ENCODE data around the gene MRPS5. TPM values are rescaled to one million over a fixed set of nuclear protein-coding genes. Genes with fewer than 3 reads are reported as not detected.
A peak's percentile ranks its signal among the peaks of the same experiment; 100 is the strongest.

The MRPS5 gene
- total RNA-seq, 1 donor from 2014 or later = 54.0 TPM

DNA sequence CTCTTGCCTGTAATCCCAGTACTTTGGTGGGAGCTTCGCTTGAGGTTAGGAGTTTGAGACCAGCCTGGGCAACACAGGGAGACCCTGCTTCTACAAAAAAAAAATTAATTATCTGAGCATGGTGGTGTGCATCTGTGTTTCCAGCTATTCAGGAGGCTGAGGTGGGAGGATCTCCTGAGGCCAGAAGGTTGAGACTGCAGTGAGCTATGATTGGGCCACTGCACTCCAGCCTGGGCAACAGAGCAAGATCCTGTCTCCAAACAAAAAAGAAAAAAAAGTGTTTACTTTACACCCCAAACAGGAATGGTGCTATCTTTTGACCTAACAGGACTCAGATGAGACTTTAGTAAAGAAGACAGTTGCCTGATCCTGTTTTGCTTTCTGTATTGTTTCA is 60.5 kb downstream of the MRPS5 start:
- no peak for DNase-seq (ENCODE audit: low spot score)

- DNase-seq (ENCODE audit: low spot score) = no peak
Measured at GRCh38 chr2:95060446-95061118, 61.0 kb downstream of the MRPS5 start.

DNA sequence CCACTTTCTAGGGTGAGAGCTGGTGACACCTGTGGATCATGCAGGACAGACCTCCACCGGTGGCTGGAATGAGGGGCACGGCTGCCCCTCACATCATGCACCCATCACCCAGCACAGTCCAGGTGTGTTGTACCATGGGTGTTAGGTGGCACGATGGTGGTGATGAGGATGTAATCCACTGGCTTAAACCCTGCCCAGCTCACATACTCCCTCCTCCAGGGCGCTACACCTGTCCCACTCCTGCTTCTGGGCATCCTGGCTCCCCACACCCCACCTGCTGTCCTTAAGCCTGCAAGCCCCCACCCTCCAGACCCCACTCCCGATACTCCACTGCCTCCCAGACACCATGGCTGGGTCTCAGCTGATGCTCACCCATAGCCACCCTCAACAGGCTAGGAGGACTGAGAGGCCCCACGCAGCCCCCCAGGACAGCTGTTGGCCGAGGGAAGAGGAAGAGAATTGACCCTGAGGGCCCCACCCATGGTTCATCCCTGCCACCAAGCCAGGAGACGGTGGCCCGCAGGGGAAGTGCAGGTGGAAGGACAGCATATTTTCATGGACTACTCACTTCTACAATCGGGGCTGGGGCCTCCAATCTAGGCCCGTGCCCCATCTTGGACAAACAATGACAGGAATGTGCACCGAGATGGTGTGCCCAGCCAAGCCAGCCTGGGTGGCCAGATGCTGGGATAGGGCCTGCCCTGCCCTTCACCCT is 61.8 kb downstream of the MRPS5 start:
- DNase-seq (ENCODE audit: low spot score) = no peak

DNA sequence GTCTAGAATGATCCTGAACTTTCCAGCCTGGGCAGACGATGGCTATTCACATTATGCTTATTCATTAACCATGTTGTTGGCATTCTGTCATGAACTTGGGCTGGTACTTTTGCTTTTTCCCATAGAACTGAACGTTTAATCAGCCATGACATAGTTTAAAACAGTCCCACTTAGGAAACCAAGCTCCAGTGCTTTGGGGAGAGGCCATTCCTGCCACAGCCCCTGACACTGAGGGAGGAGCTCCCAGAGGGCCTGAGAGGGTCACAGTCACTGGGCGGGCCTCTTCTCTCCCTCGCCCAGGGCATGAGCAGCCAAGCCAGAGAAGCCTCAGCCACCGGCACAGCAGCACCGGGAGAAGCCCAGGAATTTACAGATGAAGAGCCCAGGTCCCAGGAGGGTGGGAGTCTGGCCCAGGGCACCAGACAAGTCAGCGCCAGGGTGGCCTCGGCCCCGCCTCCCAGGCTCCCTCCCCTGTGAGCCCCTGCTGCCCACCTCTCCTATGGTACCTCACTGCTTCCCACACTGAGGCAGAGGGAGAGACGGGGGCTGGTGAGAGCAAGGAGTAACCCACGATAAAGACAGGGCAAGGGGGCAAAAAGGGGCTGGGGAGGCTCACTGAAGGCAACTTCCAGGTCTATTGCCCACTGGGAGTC is 62.5 kb downstream of the MRPS5 start:
- no peak for DNase-seq (ENCODE audit: low spot score)

DNA sequence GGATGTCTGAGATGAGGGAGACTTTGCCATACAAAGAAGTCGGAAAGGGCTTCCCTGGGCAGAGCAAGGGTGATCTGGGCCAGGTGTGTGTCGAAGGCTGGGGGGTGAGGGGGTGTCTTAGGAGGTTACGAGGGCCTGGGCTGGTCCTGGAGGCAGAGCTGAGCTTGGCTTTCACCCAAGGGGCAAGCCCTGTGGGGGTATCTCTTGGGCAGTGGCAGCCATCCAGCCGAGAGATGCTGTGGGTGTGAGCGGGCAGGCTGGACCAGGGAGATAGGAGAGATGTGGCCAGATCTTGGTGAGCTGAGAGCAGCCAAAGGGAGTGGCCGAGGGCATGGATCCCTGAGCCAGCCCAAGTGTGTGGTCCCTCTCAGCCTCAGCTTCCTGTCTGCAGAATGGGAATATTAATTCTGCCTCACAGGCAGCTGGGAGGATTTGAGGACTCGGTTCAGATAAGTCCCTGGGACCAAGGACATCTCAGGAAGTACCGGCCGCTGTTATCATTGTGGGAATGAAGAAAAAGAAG is 63.1 kb downstream of the MRPS5 start:
- peak; percentile 24 for DNase-seq (ENCODE audit: low spot score)

DNA sequence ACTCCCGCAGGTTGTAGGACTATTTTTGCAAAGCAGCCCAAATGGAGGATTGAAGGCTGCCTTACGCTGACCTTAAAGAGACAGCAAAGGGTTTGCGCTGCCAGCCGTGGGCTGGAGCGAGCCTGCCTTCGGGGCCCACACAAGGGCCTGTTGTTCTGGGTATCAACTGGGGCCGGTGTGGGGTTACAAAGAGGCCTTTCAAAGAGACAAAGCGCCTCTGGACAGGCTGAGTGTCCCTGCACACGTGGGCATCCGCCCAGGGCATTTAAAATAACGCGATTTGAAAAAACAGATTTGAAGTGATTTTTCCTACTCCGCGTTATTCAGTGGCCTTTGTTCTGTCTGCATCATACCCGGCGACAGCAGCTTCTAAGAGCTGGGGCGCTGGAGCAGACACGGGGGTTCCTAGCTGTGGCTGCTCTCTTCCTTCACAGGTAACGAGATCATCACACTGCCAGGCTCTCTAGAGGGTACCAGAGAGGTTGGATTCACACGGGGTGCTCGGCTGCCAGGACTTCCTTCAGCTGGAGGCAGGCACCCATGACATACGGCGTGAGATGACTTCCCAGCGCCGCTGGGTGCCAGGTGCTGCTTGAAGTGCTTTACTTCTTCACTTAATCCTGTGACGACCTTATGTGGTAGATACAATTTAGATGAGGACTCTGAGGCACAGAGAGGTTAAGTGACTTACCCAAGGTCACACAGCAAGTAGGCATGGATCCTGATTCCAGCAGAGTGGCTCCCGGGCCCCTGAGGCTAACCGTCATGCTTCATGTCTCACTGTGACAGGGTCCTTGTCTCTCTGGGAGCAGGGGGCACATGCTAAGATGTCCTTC is 63.9 kb downstream of the MRPS5 start:
- no peak for DNase-seq (ENCODE audit: low spot score)

- DNase-seq (ENCODE audit: low spot score) = no peak
Measured at GRCh38 chr2:95056461-95057459, 64.8 kb downstream of the MRPS5 start.

GRCh38 chr2:95056044-95056443 is 65.6 kb downstream of the MRPS5 start:
- DNase-seq (ENCODE audit: low spot score) = no peak

- no peak for DNase-seq (ENCODE audit: low spot score)
Measured at GRCh38 chr2:95055262-95055661, 66.3 kb downstream of the MRPS5 start.

DNA sequence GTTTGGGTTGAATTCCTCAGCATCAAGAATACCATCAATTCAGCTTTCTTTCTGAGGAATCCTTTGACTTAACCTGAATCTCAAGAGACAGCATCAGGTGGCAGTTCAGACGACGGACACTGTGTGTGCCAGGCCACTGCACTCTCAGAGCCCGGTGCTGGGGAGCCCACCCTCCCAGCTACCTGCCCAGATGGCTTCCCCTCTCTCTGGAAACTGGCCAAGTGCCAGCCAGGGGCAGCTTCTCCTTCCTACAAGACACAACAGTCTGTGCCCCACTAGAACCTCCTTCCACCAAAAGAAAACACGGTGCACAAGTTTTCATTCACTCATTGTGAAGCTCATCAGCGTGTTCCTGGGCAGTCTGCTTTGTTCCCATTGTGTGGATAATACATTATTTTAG is 67.6 kb downstream of the MRPS5 start:
- no peak for DNase-seq (ENCODE audit: low spot score)

GRCh38 chr2:95053543-95053942 is 68.1 kb downstream of the MRPS5 start:
- no peak for DNase-seq (ENCODE audit: low spot score)

GRCh38 chr2:95052804-95053479 is 68.7 kb downstream of the MRPS5 start:
- DNase-seq (ENCODE audit: low spot score) = no peak

GRCh38 chr2:95052307-95052706 is 69.3 kb downstream of the MRPS5 start:
- no peak for DNase-seq (ENCODE audit: low spot score)

DNA sequence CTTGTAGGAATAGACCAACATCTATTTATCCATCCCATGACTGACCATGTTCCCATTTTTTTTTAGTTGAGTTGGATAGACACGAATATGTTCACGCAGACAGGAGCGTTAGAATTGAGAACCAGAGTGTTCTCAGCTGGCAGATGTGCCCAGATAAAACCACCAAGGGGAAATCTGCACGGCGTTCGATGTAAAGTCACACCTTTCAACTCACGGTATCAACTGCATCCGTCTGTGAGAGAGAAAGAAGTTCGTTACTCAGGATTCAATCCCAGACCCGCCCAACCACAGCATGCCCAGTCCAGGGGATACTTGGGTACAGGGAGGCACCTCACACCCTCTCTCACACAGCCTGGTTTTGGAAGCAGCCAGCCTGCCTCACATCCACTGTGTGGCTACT is 70.0 kb downstream of the MRPS5 start:
- DNase-seq (ENCODE audit: low spot score) = no peak

- DNase-seq (ENCODE audit: low spot score) = no peak
Measured at GRCh38 chr2:95050385-95051300, 71.0 kb downstream of the MRPS5 start.

- DNase-seq (ENCODE audit: low spot score) = no peak
Measured at GRCh38 chr2:95049961-95050360, 71.6 kb downstream of the MRPS5 start.

GRCh38 chr2:95049683-95049955 is 72.0 kb downstream of the MRPS5 start:
- DNase-seq (ENCODE audit: low spot score) = no peak

DNA sequence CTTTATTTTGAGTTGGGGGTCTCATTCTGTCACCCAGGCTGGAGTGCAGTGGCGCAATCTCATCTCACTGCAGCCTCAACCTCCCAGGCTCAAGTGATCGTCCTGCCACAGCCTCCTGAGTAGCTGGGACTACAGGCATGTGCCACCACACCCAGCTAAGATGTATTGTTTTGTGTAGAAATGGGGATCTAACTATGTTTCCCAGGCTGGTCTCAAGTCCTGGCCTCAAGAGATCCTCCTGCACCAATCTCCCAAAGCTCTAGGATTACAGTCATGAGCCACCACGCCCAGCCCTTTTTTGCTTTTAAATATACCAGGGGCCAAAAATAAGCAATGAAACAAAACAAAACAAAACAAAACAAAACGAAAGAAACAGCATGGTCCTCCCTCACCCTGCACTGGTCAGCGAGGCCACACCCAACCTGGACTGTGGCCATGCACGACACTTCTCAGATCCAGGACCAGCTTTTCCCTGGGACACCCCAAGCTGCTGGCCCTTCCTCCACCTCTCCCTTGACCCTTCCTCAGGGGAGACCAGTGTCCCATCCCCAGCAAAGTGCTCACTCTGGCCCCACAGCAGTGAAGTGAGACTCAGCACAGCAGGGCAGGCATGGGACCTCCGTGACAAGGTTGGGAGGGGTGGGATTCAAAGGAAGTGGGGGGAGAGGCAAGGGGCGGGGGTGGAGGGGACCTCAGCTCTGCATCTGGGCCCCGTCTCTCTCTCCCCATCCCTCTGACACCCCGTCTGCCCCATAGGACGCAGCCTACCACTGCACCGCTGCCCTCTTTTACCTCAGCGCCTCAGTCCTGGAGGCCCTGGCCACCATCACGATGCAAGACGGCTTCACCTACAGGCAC is 72.6 kb downstream of the MRPS5 start:
- no peak for DNase-seq (ENCODE audit: low spot score)

Data from mucosa of gallbladder (tissue), 1 donor.